AG20443 (cell line): Measurements from ENCODE around the gene AIMP2.
"Not testable (repeated sequence)": the region's sequence is repeated elsewhere in the genome, so short reads cannot be mapped to it uniquely, and the experiment has no call there.

Source experiments
- DNase-seq: peaks from one replicate; pipeline ENCODE4 v3.0.0; 2012; ENCODE audit warnings: low spot score, mixed read lengths

Gene AIMP2

DNA sequence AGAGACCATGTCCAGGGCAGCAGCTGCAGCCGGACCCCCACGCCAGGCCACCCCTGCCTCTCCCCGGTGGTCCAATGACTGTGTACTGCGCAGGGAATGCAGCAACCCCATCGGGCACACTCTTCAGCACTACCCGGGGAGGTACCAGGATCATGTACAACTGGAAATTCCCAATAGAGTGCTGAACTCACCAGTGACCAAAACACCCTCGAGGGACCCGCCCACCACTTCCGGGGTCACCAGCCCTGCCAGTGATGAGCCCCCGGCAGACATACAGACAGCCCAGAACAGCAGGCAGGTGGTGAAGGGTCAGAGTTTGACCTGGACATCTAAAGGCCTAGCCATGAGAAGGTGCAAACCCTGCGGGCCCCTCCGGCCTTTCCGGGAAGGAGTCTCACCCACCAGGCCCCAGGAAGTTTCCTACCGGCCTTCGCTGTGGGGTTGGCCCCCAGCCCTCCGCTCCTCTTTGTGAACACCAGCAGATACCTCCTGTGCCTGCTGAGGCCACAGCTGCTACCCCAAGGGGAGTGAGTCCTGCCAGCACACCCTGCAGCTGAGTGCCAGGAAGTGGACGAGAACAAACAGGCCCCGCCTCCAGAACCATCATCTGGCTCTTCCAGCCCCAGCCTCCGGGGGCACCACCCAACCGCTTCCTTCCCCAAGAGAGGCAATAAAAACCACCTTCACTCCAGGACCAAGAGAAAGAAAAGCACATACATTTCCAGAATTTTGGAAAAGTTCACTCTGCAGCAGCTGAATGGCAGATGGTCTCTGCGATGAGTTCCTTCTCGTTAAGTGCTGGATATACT is 17.1 kb downstream of the AIMP2 start:
- DNase-seq = peak; percentile 74

DNA sequence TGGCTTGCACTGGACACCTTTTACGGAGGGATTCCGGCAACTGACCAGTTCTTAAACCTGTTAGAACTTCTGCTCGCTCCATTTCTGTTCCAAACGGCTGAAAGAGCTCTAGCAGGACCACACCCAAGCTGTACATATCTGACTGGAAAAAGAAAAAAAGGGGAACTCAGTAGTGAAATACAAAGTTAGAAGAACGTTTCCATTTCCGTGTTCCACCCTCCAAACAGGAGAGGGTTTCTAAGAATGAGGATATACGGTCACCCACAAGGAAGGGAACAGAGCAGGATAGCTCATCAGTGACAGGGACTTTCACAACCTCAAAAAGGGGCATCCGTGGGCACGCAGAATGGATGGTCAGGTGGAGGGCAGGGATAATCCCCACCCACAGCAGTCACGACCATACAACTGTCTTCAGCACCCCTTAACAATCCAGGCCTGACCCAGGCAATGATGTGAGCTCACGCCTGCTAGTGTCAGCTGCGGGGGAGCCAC is 17.8 kb downstream of the AIMP2 start:
- DNase-seq = no peak

DNA sequence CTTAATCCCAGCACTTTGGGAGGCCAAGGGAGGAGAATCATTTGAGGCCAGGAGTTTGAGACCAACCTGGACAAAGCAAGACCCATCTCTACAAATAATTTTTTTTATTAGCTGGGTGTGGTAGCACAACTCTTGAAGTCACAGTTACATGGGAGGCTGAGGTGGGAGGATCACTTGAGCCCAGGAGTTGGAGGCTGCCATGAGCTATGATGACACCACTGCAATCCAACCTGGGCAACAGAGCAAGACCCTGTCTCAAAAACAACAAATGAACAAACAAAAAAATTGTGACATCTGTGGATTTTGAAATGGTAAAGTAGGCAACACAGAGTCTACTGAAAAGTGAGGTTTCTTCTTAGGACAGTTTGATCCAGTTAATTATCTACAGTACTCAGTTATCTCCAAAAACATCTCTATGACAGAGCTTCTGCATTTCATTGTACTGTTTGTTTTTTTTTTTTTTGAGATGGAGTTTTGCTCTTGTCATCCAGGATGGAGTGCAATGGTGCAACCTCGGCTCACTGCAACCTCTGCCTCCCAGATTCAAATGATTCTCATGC is 18.8 kb downstream of the AIMP2 start:
- DNase-seq = no peak

DNA sequence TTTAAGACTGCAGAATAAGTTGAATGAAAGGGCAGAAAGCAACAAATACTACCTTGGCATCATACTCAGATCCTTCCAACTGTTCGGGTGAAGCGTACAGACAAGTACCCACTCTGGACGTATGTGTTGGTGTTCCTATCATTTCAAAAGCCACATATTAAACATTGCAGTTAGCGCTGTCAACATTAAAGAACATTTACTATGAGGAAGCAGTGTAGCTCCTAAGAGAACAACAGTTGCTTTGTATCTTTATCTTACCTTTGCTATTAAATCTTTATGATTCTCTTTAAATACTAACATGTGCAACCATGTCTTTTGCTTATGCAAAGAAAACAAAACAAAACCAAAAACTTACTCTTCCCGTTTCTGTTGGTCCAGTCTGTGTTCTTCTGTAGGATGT is 19.5 kb downstream of the AIMP2 start:
- no peak for DNase-seq

DNA sequence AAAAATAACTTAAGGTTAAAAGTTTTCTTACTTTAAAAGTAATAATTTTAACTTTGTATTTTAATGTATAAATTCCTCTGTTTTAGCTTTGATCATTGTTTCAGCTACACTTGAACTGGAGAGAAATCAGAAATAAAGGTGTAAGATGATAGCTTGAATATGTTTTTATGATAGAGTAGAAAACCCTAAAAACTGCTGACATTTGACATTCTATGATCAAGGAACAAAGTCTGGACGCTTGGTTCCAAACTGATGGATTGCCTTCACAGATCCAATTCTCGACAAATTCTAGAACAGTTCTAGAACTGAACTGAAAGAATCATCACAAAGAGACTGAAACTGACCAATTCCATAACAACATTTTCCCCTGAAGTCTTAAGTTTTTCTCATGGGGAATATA is 21.9 kb downstream of the AIMP2 start, which contains the start of gene ANKRD61:
ANKRD61 (plus strand) TSS at position 389 of the 400 bp plus-strand sequence; CDS start at position 389, 0 bp downstream.
- DNase-seq = no peak

DNA sequence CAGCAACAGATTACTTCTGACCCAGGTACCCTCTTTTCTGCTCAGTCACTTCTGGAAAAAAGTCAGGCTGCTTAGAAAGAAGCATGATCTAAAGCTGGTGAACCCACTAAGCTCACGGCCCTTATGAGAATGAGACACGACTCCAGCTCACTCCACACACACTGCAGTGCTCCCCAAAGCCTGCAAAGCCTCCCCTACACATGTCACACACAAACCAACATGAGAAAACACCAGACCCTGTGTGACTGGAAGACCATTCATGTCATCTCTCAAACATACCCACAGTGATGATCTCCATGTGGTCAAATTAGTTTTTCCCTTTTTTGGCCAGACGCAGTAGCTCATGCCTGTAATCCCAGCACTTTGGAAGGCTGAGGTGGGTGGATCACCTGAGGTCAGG is 22.5 kb downstream of the AIMP2 start:
- no peak for DNase-seq

DNA sequence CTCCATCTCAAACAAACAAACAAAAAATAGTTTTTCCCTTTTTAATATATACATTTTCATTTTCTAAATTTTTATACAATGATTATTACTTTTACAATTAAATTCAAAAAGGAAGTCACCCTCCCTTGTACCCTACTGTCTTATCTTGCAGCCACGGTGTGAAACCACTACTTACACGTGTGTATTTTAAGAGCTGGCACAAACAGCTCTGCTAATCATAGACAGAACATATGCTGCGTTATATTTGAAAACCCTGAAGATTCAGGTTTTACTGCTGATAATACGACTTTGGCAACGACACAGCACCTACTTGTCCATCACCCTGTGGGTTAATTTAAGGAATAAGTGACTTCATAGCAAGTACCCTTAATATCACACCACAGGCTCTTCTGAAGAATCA is 23.1 kb downstream of the AIMP2 start:
- no peak for DNase-seq

DNA sequence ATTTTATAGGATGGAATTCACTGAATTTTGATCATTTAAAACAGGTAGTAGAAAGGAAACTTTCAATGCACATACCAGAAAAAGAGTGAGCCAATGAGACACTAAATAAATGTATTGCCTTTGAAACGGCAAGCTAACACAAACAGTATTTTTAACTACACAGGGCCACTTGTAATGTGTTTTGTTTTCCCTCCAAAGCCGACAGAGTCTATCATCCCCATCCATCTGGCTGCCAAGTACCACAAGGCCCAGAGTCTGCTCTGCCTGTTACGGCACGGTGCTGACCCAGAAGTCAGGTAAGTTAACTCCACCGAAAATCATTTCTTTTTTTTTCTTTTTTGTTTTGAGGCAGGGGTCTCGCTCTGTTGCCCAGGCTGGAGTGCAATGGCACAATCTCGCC is 23.6 kb downstream of the AIMP2 start:
- DNase-seq = no peak

DNA sequence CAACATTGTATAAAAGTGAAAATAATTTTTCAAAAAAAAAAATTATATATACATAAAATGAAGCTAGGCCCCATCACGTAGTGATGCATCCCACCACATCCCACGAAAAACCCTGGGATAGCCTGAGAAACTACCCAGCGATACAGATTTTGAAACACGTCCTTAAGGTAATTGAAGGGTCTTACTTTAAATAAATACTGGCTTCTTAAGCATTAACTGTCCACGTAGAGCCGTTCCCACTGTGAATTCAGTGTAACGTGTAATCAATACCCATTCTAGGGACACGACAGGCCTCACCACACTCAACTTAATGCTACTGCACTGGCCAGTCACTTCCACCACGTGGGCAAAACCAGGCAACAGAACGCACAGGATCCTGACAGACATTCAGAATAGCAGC is 26.1 kb downstream of the AIMP2 start:
- no peak for DNase-seq

DNA sequence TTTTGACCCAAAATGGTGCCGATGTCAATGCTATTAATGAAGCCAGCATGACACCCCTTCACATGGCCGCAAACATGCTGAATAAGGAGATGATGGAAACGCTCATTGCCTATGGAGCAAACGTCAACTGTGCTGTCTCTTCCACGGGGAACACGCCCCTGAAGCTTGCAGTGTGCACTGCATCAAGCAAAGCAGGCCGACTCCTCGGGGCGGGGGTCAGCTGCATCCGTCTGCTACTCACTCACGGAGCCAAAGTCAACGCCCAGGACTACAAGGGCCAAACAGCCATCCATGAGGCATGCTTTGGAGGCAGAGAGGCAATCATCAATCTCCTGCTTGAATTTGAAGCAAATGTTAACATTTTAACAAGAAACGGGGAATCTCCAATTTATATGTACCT is 26.6 kb downstream of the AIMP2 start:
- no peak for DNase-seq

DNA sequence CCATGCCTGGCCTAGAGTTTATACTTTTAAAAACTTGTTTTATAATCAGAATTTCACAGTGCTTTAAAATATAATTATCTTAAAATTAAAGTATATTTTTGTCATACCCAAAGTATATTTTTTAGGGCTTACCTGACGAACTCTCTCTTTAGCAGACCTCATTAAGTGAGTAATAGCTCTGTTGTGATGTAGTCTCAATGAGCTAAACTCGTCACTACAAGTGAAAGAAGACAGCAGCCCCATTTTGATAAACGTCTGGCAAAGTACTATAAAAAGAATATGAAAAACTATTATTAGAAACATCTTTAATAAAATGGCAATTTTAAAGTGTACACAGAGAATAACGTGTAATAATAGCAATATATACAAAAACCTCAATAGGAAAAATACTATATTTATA is 40.7 kb downstream of the AIMP2 start:
- DNase-seq = no peak

DNA sequence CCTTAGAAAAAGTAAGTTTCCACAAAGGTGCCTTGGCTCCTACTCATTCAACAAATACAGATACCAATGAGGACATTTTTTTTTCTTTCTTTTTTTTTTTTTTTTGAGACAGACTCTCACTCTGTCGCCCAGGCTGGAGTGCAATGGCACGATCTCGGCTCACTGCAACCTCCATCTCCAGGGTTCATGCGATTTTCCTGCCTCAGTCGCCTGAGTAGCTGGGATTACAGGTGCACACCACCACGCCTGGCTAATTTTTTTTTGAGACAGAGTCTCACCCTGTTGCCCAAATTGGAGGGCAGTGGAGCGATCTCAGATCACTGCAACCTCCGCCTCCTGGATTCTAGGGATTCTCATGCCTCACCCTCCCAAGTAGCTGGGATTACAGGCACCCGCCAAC is 42.1 kb downstream of the AIMP2 start:
- DNase-seq = not testable (repeated sequence)

DNA sequence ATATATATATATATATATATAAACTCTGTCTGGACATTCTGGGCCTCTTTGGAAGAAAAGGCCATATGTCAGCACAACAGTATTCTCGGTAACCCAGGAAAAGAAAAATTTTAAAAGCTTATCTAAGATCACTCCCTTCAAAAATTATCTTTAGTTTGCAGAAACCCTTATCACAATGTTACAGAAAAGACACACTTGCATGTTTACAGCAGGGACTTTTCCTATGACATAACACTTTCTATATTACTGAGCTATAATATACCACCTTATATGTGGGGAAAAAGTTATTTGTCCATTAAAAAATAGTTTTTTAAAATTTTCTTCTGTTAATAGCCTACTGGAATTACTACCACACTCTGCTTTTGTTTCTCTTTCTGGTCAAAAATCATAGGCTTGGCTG is 47.5 kb downstream of the AIMP2 start:
- DNase-seq = no peak

DNA sequence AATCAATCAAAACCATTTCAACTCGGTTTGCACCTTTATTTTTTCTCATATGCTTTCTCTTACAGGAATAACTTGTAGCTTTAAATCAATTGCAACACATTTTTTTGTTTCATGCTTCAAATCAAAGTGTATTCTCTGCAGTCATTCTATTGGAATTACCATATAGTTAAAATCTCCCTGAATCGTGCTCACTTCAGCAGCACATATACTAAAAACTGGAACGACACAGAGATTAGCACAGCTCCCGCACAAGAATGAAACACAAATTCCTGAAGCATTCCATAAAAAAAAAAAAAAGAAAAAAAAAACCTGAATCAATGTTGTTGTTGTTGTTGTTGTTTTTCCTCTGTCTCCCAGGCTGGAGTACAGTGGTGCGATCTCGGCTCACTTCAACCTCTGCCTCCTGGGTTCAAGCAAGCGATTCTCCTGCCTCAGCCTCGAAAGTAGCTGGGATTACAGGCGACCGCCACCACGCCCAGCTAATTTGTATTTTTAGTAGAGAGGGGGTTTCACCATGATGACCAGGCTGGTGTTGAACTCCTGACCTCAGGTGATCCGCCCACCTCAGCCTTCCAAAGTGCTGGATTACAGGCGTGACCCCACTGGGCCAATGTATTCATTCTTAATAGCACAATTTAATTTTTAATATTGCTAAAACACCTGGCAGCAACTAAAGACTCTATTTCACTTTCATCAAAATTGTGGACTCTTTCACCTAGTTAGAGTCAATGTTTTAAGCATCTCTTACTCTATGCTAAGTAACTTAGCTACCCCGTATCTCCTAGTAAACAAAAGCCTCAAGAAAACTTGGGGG is 48.5 kb downstream of the AIMP2 start:
- DNase-seq = no peak

DNA sequence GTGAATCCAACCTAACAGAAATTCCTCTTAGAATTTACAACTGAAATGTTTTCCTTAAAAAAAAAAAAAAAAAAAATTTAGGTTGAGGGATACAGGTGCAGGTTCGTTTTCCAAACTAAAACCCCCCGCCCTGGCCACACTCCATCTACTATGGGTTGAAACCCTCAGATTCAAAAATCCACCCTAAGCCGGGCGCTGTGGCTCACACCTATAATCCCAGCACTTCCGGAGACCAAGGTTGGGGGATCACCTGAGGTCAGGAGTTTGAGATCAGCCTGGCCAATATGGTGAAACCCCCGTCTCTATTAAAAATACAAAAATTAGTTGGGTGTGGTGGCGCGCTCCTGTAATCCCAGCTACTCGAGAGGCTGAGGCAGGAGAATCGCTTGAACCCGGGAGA is 50.9 kb downstream of the AIMP2 start:
- not testable (repeated sequence) for DNase-seq

DNA sequence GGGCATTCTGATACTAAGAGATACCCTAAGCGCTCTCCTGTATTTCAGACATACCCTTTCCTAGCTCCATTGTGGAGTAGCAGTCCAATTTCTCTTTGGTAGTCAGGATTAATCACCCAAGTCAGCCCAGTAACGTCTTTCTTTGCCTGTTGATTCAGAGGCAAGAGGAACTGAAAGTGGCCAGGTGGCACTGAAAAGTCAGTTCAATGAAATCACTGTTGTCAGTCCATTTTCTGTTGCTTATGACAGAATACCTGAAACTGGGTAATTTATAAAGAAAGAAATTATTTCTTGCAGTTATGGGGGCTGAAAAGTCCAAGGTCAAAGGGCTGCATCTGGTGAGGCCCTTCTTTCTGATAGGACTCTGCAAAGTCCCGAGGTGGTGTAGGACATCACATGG is 62.3 kb downstream of the AIMP2 start:
- DNase-seq = no peak
